Erythroblast (primary cell): Measurements from ENCODE around the gene MYOD1.

Experiments
- DNase-seq, 2 experiments: peaks; one replicate each; lab custom pipeline; 2025; lab: John Stamatoyannopoulos, UW
- GATA1 ChIP-seq: IDR thresholded peaks from 2 replicates; pipeline ENCODE4 v1.6.1; 2011; ENCODE audit warnings: low read depth, mild to moderate bottlenecking, control low read depth, low read length, moderate library complexity
- POLR2A ChIP-seq: IDR thresholded peaks from 2 replicates; pipeline ENCODE4 v1.6.1; 2011; ENCODE audit warnings: mild to moderate bottlenecking, low read length

MYOD1 gene

GRCh38 chr11:17745023-17745772 lies 25.8 kb downstream of the MYOD1 start:
- DNase-seq, result no peak
- TF ChIP-seq POLR2A, result no peak
- TF ChIP-seq GATA1, result no peak

GRCh38 chr11:17746096-17746495 lies 26.7 kb downstream of the MYOD1 start:
- TF ChIP-seq POLR2A (no peak), GATA1 (no peak)
- DNase-seq, result no peak

GRCh38 chr11:17747131-17747955 lies 28.0 kb downstream of the MYOD1 start:
- TF ChIP-seq POLR2A (no peak), GATA1 (no peak)
- no peak for DNase-seq

GRCh38 chr11:17748044-17748443 lies 28.7 kb downstream of the MYOD1 start:
- no peak for DNase-seq
- no peak for TF ChIP-seq POLR2A
- no peak for TF ChIP-seq GATA1

GRCh38 chr11:17748761-17749721 lies 29.7 kb downstream of the MYOD1 start:
- TF ChIP-seq POLR2A (no peak), GATA1 (no peak)
- DNase-seq, result no peak

GRCh38 chr11:17750013-17750800 lies 30.8 kb downstream of the MYOD1 start:
- DNase-seq, result no peak

GRCh38 chr11:17750801-17751165 lies 31.4 kb downstream of the MYOD1 start:
- no peak for DNase-seq
- no peak for TF ChIP-seq GATA1
- no peak for TF ChIP-seq POLR2A

More at GRCh38 chr11:17750013-17750800, 30.8 kb downstream of the MYOD1 start:
- no peak for TF ChIP-seq POLR2A
- TF ChIP-seq GATA1, result no peak

- TF ChIP-seq GATA1 (no peak), POLR2A (no peak)
- DNase-seq, result no peak
Observed at GRCh38 chr11:17751558-17751957, 32.2 kb downstream of the MYOD1 start.

- DNase-seq, result no peak
- TF ChIP-seq POLR2A, result no peak
- TF ChIP-seq GATA1, result no peak
Observed at GRCh38 chr11:17752144-17752543, 32.8 kb downstream of the MYOD1 start.

- TF ChIP-seq GATA1 (no peak), POLR2A (no peak)
- no peak for DNase-seq
Observed at GRCh38 chr11:17753153-17753552, 33.8 kb downstream of the MYOD1 start.

- TF ChIP-seq POLR2A (no peak), GATA1 (no peak)
- DNase-seq, result no peak
Observed at GRCh38 chr11:17753641-17754040, 34.3 kb downstream of the MYOD1 start.

GRCh38 chr11:17755891-17756290 lies 36.5 kb downstream of the MYOD1 start:
- DNase-seq, result no peak
- TF ChIP-seq GATA1 (no peak), POLR2A (no peak)
